CD4-positive, alpha-beta T cell treated with Interleukin-2 at 100 ng/mL for 4 hours (primary cell): ENCODE results near the gene RAB2B.
"Not testable (repeated sequence)": the region's sequence is repeated elsewhere in the genome, so short reads cannot be mapped to it uniquely, and the experiment has no call there.

Source experiments
- DNase-seq: peaks from one replicate; pipeline ENCODE4 v3.0.0-alpha.2; 2020; ENCODE audit warnings: low spot score

The RAB2B gene

DNA sequence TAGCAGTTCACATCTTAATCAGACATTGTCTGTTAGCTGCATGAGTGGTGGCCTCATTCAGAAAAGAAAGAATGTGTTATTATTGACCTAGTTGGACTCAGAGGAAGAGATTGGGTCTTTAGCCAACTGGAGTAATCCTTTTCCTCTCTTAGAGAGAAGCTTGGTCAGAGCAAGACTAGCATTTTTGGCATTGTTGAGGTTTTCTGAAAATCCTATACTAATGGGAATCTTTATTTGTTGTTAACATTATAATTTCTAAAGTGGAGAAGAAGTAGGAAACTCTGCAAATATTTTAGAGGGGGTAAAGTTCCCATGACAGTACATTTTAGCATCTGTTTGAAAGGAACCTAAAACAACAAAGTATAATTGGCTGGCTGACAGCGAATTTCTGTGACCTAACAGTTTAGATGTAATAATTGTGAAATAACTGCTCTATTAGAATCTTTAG, 9.9 kb upstream of the RAB2B start:
- DNase-seq: no peak

DNA sequence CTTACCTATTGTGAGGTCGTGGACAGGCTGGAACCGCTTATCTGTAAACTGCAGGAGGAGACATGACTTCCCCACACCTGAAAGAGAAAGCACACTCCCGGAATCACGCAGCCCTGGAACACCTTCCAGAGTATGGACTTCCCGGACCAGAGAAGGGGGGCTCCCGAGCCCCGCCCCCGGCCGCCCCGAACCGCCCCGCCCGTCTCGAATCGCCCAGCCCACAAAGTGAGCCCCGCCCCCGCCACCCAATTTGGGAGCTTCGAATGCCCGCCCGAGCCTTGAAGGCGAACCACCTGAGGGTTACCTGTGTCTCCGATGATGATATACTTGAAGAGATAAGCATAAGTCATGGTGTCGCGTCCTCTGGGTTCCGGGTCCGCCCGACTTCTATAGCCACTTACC, 235 bp downstream of the RAB2B start:
- no peak for DNase-seq

GRCh38 chr14:21475767-21476522, 814 bp downstream of the RAB2B start:
- DNase-seq: no peak

DNA sequence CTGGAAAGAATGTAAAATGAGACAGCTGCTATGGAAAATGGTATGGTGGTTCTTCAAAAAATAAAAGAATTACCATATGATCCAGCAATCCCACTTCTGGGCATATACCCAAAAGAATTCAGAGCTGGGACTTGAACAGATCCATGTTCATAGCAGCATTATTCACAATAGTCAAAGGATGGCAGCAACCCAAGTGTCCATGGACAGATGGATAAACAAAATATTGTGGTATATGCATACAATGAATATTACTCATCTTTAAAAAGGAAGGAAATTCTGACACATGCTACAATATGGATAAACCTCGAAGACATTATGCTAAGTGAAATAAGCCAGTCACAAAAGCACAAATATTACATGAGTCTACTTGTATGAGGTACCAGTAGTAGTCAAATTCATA, 9.1 kb downstream of the RAB2B start:
- DNase-seq: no peak

- peak; percentile 100 for DNase-seq
These were observed 20.7 kb downstream of the RAB2B start, which contains the start of gene CHD8 for GRCh38 chr14:21455912-21456667. CHD8 (minus strand) TSS chr14:21456123; CDS start chr14:21431643, 24,480 bp downstream.

- no peak for DNase-seq
These were observed 21.2 kb downstream of the RAB2B start for GRCh38 chr14:21455592-21455911.

DNA sequence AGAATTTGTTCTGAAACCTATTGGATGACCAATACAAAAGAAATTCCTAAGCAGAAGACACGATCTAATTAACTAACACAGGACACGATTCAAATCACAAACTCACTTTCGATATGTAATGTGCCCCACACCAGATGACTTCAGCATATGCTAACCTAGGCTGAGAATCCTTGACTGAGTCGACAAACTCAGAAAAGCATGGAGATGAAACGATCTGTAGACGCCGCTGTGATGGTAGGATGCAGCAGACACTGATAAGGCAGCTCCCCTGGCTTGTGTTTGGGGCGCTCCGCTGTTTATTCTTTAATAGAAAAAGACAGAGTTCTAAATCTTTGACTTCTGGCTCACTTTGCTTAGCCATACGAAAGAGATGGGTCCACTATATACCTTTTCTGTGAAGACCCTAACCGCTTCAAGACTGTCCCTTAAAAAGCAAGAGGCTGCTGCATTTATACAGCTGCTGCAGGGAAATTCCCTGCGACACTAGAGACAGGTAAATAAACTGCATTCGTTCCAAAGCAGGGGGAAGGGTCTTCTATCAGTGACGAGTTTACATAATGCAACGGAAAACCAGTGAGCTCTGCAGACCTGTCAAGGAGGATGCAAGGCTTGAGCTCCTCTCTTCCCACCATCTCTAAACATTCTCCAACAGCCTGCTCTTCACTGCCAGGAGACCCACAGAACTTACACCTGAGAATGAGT, 21.8 kb downstream of the RAB2B start:
- peak; percentile 22 for DNase-seq

- DNase-seq: no peak
These were observed 26.9 kb downstream of the RAB2B start for GRCh38 chr14:21449899-21450216.

DNA sequence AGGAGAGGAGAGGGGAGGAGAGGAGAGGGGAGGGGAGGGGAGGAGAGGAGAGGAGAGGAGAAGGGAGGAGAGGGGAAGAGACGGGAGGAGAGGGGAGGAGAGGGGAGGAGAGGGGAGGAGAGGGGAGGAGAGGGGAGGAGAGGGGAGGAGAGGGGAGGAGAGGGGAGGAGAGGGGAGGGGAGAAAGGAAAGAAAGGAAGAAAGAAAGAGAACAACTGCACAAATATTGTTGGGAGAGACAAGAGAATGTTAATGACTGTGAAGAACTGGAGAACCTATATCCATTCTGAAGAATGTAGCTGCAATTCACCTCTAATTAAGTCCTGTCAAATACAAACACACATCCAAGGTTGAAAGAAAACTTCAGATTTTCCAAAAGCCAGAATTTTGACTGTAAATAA, 34.1 kb downstream of the RAB2B start:
- not testable (repeated sequence) for DNase-seq

GRCh38 chr14:21440859-21441258, 35.9 kb downstream of the RAB2B start:
- no peak for DNase-seq

- DNase-seq: peak; percentile 99
These were observed 39.5 kb downstream of the RAB2B start for GRCh38 chr14:21437063-21437901.

- DNase-seq: no peak
These were observed 40.1 kb downstream of the RAB2B start for GRCh38 chr14:21436567-21437062.

GRCh38 chr14:21431126-21431525, 45.6 kb downstream of the RAB2B start:
- DNase-seq: no peak

DNA sequence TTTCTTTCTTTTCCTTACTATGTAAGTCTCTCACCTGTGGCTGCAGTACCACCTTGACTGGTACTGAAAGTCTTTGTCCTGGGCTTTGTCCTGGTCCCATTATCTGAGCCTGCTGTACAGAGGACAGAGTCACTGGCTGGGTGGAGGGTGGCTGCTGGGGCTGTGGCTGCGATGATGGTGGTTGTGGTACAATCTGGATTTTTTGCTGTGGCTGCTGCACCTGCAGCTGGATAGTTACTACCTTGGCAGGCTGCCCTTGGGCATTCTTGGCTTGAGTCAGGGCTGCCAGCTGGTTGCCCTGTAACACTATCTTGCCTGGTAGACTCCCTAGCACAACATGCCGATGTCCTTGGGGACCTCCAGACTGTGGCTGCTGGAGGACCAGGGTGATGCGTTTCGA, 47.8 kb downstream of the RAB2B start:
- no peak for DNase-seq

GRCh38 chr14:21426692-21427091, 50.1 kb downstream of the RAB2B start:
- DNase-seq: no peak

GRCh38 chr14:21419528-21419927, 57.2 kb downstream of the RAB2B start:
- no peak for DNase-seq

DNA sequence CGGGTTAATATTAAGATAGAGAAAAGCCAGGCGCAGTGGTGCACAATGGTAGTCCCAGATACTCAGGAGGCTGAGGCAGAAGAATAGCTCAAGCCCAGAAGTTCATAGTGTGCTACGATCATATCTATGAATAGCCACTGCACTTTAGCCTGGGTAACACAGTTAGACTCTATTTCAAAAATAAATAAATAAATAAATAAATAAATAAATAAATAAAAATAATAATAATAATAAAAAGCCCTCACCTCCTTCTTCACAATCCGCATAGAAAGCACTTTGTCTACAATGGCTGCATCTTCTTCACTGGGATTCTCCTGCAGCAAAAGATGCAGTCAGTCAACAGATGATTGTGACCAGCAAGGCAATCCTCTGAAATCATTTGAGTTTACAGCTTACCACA, 61.4 kb downstream of the RAB2B start:
- DNase-seq: no peak

DNA sequence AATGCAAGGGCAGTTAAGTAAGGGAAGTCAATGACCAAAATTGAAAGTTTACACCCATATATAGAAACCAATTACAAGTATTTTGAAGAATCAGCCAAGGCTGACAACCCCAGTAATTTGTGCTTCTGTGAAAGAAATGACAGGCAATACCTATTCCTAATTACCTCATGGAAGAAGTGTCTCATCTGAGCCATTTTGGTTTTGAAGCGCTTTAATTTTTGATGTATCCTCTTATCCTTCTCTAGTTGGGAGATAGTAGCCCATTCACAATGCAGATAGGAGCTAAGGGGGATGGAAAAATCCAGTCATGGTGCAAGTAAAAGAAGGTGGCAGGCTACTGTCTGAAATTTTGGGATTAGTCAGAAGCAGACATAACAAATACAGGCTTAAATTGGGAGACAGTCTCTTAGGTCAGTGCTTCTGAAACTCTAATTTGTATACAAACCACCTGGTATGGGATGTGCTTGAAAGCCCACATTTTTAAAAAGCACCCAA, 62.6 kb downstream of the RAB2B start:
- no peak for DNase-seq
